GM13976 (cell line): ENCODE data around the gene RHAG.

Experiments
- DNase-seq: peaks from one replicate; pipeline ENCODE4 v3.0.0; 2012; ENCODE audit warnings: low spot score
- CTCF ChIP-seq: IDR thresholded peaks from 2 replicates; pipeline ENCODE4 v1.5.1; 2012; ENCODE audit warnings: borderline replicate concordance, mild to moderate bottlenecking; ENCODE audit not compliant: insufficient read depth; ENCODE audit errors: extremely low read depth, missing control alignments, control extremely low read depth
- in situ Hi-C: fragments of 300-500 bp; cut with MboI; formaldehyde crosslinking; loops from one replicate; pipeline ENCODE4 v1.12.0; 2022; ENCODE audit warnings: low sequenced_read_pairs, mixed read lengths, inconsistent platforms; ENCODE audit not compliant: unreplicated experiment

Gene RHAG

GRCh38 chr6:49636713-49637349 is at the start of gene RHAG:
RHAG (minus strand) TSS chr6:49636839; CDS start chr6:49636812, 27 bp downstream.
- in situ Hi-C loops, result no loop called here
- TF ChIP-seq CTCF, result no peak
- DNase-seq, result no peak

GRCh38 chr6:49676671-49677281 is 40.1 kb upstream of the RHAG start:
- no peak for TF ChIP-seq CTCF
- in situ Hi-C loops, result no loop called here

GRCh38 chr6:49675816-49676215 is 39.2 kb upstream of the RHAG start:
- no peak for TF ChIP-seq CTCF
- DNase-seq, result no peak
- in situ Hi-C loops, result no loop called here

More at GRCh38 chr6:49676671-49677281, 40.1 kb upstream of the RHAG start:
- DNase-seq, result no peak

- TF ChIP-seq CTCF, result no peak
- DNase-seq, result no peak
- in situ Hi-C loops, result no loop called here
These were observed 31.5 kb upstream of the RHAG start for GRCh38 chr6:49668083-49668511.

GRCh38 chr6:49666930-49667757 is 30.5 kb upstream of the RHAG start:
- in situ Hi-C loops, result no loop called here
- no peak for TF ChIP-seq CTCF
- no peak for DNase-seq

- no peak for DNase-seq
- no peak for TF ChIP-seq CTCF
- in situ Hi-C loops, result no loop called here
These were observed 29.8 kb upstream of the RHAG start for GRCh38 chr6:49666480-49666879.
